ENCODE measurements around the gene ATXN7.

Gene ATXN7

GRCh38 chr3:63864008-63864964, 619 bp downstream of the ATXN7 start:
- peak; percentile 46 to 51 for ATAC-seq

GRCh38 chr3:63864965-63865327, 1.3 kb downstream of the ATXN7 start:
- no peak for ATAC-seq

DNA sequence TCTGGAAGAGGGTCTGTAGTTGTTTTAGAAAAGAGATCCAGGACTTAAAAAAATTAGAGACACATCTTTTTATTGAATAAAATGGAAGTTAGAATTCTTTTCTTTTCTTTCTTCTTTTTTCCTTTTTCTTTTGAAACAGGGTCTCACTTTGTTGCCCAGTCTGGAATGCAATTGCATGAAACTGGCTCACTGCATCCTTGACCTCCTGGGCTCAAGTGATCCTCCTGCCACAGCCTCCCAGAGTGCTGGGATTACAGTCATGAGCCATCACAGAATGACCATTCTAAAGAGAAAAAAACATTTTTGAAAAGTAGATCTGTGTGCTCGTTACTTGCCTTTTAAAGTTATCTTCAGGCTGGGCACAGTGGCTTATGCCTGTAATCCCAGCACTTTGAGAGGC, 3.6 kb downstream of the ATXN7 start:
- no peak for ATAC-seq

DNA sequence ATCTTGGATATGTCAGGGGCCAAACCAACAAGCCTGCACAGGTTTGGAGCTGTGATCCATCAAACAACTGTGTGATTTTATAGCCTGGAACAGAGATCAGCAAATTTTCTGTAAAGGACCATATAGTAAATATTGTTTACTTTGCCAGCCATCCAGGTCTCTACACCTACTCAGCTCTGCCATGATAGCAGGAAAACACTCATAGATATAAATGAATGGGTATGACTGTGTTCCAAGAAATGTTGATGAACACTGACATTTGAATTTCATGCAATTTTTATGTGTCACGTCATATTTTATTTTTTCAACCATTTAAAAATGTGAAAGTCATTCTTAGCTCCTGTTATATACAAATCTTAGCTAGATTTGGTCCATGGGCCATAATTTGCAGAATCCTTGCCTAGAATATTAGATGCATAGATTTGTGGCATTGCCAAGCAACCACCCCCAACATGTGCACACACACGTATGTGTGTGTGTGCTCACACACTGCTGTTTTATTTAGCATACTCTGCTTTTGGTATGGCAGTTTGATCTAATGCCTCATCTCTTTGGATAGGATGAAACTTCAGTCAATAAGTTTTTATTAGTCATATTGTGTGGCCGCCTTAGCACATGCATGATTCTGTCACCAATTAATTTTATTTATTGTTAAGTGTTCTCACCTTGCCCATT, 6.4 kb downstream of the ATXN7 start:
- peak in 1 of 2 donors; percentile 32 for ATAC-seq

DNA sequence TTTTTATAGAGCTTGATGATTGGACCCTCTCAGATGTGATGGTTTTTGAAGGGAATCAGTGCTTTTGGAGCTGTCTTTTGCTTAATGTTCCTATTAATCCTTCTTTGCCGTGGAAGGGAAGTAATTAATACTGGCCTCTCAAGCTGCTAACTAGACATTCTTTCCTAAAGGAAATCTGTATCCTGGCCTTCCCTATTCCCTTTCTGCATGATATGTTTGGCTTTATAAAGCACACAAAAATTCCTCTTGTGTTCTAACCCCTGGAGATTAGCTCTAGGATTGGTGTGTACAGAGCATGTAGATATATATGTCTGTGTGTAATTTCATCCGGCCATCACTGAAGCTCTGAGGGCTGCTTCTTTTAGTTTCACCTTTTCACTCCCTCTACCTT, 6.9 kb downstream of the ATXN7 start:
- ATAC-seq: no peak

GRCh38 chr3:63872135-63872924, 8.7 kb downstream of the ATXN7 start:
- no peak for ATAC-seq

DNA sequence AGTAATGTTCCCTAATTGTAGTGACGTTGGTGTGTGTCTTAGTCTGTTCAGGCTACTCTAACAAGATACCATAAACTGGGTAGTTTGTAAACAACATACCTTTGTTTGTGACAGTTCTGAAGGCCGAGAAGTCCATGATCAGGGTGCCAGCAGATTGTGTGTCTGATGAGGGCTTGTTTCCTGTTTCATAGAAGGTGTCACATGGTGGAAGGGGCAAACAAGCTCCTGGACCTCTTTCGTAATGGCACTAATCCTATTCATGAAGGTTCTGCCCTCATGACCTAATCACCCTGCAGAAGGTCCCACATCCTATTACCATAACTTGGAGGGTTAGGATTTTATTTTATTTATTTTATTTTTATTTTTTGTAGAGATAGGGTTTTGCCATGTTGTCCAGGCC, 11.1 kb downstream of the ATXN7 start:
- ATAC-seq: no peak

- ATAC-seq: no peak
Measured at GRCh38 chr3:63875510-63875909, 11.8 kb downstream of the ATXN7 start.

DNA sequence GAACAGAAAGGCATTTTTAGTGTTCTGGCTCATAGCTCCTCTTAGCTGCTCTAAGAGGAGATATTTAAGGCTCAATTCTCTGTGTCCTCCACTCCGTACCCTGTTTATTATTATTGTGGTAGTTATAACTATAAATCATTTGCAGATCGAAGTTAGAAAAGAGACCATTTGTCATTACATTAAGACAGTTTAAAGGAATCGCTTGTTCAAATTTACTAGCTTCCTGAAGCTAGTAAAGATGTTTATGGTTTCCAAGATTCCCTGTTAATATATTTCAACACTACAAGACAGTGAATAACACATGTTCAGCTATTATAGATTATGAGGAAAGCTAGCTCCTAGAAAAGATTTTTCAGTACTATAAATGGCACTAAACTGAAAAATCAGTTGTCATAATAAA, 12.6 kb downstream of the ATXN7 start:
- no peak for ATAC-seq

DNA sequence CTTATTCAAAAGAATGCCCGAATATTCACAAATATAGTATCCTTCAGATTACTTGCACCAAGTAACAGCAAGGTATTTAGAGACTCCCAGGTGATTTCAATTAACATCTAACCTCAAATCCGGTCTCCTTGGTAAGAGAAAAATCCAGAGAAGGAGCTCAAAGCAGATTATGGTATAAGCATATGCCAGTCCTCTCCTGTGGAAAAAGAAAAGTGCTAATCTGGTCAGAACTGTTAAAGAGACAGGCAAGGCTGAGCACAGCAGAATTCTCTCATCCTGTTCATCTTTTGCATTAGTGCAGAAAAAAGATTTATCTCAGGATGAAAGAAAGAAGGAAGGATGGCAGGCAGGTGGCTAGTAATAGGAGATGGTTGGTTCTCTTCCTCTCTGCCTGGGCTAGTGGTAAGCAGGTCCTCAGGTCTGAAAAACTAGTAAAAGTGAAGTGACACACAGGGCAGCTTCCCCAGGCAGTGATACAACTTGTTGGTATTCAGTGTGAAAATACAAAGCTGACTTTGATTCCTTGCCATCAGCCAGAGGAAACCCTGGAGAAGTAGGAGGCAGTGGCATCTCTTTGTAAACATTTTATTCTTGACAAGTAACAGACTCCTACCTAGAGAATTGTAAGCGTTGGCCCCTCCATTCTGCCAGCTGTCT, 14.2 kb downstream of the ATXN7 start:
- no peak for ATAC-seq

- ATAC-seq: no peak
Measured at GRCh38 chr3:63878394-63879060, 14.9 kb downstream of the ATXN7 start.

DNA sequence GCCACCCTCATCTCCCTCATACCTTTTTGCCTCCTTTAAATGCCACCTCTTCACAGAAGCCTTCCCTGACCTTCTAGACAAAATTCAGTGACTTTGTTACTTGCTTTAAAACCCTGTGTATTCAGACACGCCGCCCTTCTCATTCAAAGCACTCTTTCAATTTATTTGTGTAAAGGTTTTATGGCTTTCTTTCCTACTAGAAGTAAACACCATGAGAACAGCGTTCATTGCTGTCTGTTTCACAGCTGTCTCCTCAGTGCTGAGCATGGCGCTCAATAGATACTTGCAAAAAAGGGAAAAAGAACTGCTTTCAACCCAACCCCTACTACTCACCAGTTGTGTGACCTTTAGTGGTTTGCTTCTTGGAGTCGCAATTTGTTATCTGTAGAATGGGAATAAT, 17.0 kb downstream of the ATXN7 start:
- no peak for ATAC-seq

DNA sequence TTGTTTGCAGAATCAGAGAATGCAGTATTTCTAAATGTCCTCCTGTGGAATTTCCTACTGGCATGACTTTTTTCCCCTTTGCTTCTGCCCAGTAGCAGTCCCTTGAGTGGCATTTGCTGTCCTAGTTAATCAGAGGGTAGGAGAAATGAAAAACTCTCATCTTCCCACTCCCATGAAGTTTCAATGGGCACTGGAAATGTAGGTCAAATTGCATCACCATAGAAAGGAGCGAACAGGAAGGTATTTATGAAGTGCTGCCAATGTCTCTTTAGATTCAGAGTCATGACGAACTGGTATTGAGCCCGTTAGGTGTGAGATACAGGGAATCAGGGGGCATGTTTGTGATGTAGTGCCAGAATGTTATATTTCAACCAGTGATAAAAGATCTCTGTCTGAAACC, 23.2 kb downstream of the ATXN7 start:
- no peak for ATAC-seq

DNA sequence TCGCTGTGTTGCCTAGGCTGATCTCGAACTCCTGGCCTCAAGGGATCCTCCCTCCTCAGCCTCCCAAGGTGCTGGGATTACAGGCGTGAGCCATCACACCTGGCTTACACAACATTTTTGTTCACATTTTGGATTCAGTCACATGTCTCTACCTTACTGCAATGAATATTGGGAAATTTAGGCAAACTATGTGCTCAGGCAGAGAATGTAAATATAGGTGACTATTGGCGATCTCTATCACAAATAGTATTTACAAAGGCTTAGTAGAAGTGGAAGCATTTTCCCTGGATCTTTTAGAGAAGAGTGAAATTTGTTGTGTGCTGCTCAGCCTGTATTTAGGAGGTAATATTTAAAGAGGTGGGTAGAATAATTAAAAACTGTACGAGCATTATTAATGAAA, 27.9 kb downstream of the ATXN7 start:
- no peak for ATAC-seq

- ATAC-seq: no peak
Measured at GRCh38 chr3:63892773-63893352, 29.2 kb downstream of the ATXN7 start.

- ATAC-seq: peak; percentile 17 to 35
Measured at GRCh38 chr3:63895422-63896189, 31.9 kb downstream of the ATXN7 start.

DNA sequence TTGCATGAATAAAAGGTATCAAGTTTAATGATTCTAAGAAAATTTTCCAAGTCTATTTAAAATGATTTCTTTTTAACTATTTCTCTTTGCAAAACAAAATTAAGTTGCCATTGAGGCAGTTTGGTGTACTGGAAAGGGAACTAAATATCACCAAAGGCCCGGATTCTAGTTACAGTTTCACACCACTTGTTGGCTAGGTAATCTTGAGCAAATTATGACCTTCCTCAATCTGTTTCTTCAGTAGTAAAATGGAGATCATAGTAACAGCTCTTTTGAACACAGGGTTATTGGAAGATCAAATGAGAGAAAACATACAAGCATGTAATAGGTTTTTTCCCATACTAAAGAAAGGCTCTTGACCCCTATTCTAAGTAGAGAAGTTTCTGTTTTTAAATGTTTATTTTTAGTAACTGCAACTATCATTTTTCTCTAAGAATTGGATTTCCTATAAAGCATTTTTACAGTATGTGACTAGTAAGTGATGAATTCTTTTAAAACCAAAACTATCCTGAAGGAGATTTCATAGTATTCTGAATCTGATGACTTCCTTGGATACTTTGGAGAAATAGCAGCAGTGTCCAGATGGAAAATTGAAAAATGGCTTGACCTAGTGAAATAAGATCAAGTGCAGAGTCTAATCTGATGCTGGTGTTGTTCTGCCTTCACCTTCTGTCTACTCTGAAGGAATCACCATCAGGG, 32.8 kb downstream of the ATXN7 start:
- ATAC-seq: no peak

DNA sequence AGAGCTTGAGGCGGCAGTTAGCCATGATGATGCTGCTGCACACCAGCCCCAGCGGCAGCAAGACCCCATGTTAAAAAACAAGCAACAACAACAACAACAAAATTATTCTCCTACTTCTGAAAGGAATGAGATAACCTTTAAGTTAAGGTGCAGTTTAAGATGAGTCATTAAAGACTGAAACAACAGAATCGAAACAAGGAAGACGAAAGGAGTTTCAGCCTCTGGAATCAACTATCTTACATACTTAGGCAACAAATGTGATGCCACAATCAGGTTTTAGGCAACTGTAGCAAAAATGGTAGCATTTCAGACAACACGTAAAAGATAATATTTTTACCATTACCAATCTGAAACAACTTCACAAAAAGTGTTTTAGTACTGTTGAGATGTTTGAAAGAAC, 36.3 kb downstream of the ATXN7 start:
- ATAC-seq: peak in 1 of 2 donors; percentile 72

- ATAC-seq: no peak
Measured at GRCh38 chr3:63900459-63900858, 36.8 kb downstream of the ATXN7 start.
